ENCODE measurements around the gene DNMT3A.

DNMT3A gene

GRCh38 chr2:25246558-25247290 lies 95.0 kb downstream of the DNMT3A start:
- DNase-seq (ENCODE audit: extremely low read depth, low read depth), result no peak
- no peak for TF ChIP-seq CTCF (IDR thresholded peaks at IDR 0.05; ENCODE audit: low read depth, low read length, missing control alignments)
- no peak overlapping the region for H3K4me3 ChIP-seq (replicated peaks; ENCODE audit: low read depth, low read length)

GRCh38 chr2:25246001-25246400 lies 95.7 kb downstream of the DNMT3A start:
- DNase-seq (ENCODE audit: extremely low read depth, low read depth), result no peak
- no peak for TF ChIP-seq CTCF (IDR thresholded peaks at IDR 0.05; ENCODE audit: low read depth, low read length, missing control alignments)
- no peak overlapping the region for H3K4me3 ChIP-seq (replicated peaks; ENCODE audit: low read depth, low read length)

GRCh38 chr2:25245141-25245540 lies 96.6 kb downstream of the DNMT3A start:
- no peak for DNase-seq (ENCODE audit: extremely low read depth, low read depth)
- TF ChIP-seq CTCF (IDR thresholded peaks at IDR 0.05; ENCODE audit: low read depth, low read length, missing control alignments), result no peak
- H3K4me3 ChIP-seq (replicated peaks; ENCODE audit: low read depth, low read length), result no peak overlapping the region

- no peak overlapping the region for H3K4me3 ChIP-seq (replicated peaks; ENCODE audit: low read depth, low read length)
- TF ChIP-seq CTCF (IDR thresholded peaks at IDR 0.05; ENCODE audit: low read depth, low read length, missing control alignments), result no peak
- DNase-seq (ENCODE audit: extremely low read depth, low read depth), result no peak
These were observed 97.7 kb downstream of the DNMT3A start for GRCh38 chr2:25243995-25244394.

- no peak for TF ChIP-seq CTCF (IDR thresholded peaks at IDR 0.05; ENCODE audit: low read depth, low read length, missing control alignments)
- no peak for DNase-seq (ENCODE audit: extremely low read depth, low read depth)
- H3K4me3 ChIP-seq (replicated peaks; ENCODE audit: low read depth, low read length), result no peak overlapping the region
These were observed 100.3 kb downstream of the DNMT3A start for GRCh38 chr2:25241452-25241851.

- no peak for TF ChIP-seq CTCF (IDR thresholded peaks at IDR 0.05; ENCODE audit: low read depth, low read length, missing control alignments)
- no peak overlapping the region for H3K4me3 ChIP-seq (replicated peaks; ENCODE audit: low read depth, low read length)
- no peak for DNase-seq (ENCODE audit: extremely low read depth, low read depth)
These were observed 101.1 kb downstream of the DNMT3A start for GRCh38 chr2:25240636-25241035.

GRCh38 chr2:25238920-25239319 lies 102.8 kb downstream of the DNMT3A start:
- H3K4me3 ChIP-seq (replicated peaks; ENCODE audit: low read depth, low read length), result no peak overlapping the region
- DNase-seq (ENCODE audit: extremely low read depth, low read depth), result no peak
- no peak for TF ChIP-seq CTCF (IDR thresholded peaks at IDR 0.05; ENCODE audit: low read depth, low read length, missing control alignments)

Data from HFF-Myc (cell line).